Neural progenitor cell (in vitro differentiated cells): ENCODE data around the gene MT1E.

Experiments
- EZH2 ChIP-seq: fragments of 200-600 bp; sonication (generic); IDR thresholded peaks from 2 replicates; pipeline ENCODE4 v1.6.1; 2017; ENCODE audit warnings: antibody characterized with exemption, mild to moderate bottlenecking, moderate library complexity
- EZH2phosphoT487 ChIP-seq: fragments of 200-600 bp; sonication (generic); IDR thresholded peaks from 2 replicates; pipeline ENCODE4 v1.6.1; 2017; ENCODE audit warnings: antibody characterized with exemption

GRCh38 chr16:56620339-56620897 lies 5.2 kb upstream of the MT1E start:
- TF ChIP-seq EZH2phosphoT487 (no peak), EZH2 (no peak)
